Measurements from ENCODE around the gene VPS37D. TPM values are rescaled to one million over a fixed set of nuclear protein-coding genes. Genes with fewer than 3 reads are reported as not detected.

Gene VPS37D
- total and polyA plus RNA-seq, 2 donors (not counting 1 experiment from before 2014, with no cell fraction given): 0.10 to 0.71 TPM

DNA sequence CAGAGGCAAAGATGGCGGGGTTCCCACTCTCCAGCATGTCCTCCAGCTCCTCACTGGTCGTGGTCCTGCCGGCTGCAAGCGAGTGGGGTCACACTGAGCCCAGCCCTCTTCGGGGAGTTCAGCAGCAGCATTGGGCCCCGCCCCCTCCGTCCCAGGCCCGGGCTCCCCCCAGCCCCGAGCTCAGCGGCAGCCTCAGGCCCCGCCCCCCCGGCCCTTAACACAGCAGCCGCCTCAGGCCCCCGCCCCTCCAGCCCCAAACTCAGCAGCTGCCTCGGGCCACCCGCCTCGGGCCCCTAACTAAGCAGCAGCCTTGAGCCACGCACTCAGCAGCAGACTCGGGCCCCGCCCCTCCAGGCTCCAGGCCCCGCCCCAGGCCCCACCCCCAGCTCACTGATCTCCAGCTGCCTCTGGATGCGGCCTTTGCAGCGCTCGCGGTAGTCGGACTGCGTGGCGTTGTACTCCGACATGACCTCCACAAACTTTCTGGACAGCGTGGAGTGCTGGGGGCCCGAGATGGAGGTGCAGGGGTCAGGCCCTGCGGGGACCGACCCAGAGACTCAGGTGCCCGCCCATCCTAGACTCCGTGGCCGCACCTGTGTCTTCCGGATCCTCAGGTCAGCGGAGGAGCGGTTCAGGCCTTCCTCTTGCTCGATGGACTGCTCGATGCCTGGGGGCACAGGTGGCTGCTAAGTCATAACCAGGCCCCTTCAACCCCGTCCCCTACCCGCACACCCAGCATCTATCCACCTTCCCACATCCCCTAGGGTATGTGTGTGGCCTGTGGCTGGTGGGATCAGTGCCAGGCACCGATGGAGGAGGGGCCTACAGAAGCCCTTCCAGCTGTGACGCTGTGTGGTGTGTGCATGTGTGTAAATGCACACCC is 36.4 kb downstream of the VPS37D start:
- peak overlapping the region; percentile 48 for H3K9ac ChIP-seq (ENCODE audit: low read length)
- H3K36me3 ChIP-seq (replicated peaks in 1 of 2; ENCODE audit: control extremely low read depth in 1 of 2, control insufficient read depth in 1 of 2, extremely low read depth in 1 of 2, insufficient read depth in 2 of 2, low read length in 1 of 2): peaks cover 0 to 2% of the 10 kb centered on the region in 2 experiments
- no peaks in the 10 kb centered on the region for H3K9me3 Mint-ChIP-seq (ENCODE audit: insufficient read depth)
- peak overlapping the region; percentile 56 for H2AFZ ChIP-seq (ENCODE audit: insufficient read depth, low read depth, low read length, poor library complexity, severe bottlenecking)
- no peak for TF ChIP-seq EZH2 (IDR thresholded peaks at IDR 0.05; ENCODE audit: borderline replicate concordance, insufficient read depth, low read depth, low read length, poor library complexity, severe bottlenecking)
- H4K20me1 ChIP-seq (ENCODE audit: control insufficient read depth, insufficient read depth, low read length, poor library complexity, severe bottlenecking): no peaks in the 10 kb centered on the region
- H3K27ac Mint-ChIP-seq: no peak overlapping the region
- H3K4me1 ChIP-seq (ENCODE audit: control insufficient read depth in 2 of 2, insufficient read depth in 2 of 2, low read length in 2 of 2): peaks cover 18 to 22% of the 10 kb centered on the region in 2 donors
- ChIA-PET POLR2A (interaction anchor here (0.7 to 0.9 kb wide), 2 partner anchors 36 to 182 kb away, joined by 3 read pairs; partner anchors contain the start of genes BAZ1B and VPS37D), CTCF (interaction anchor here (0.5 to 1.6 kb wide), 3 partner anchors 97 to 442 kb away, joined by 3 to 4 read pairs (median 3); no protein-coding TSS in a partner anchor)
- H3K4me2 ChIP-seq (replicated peaks; ENCODE audit: low read depth, low read length, poor library complexity, severe bottlenecking): peak overlapping the region; percentile 69
- H3K79me2 ChIP-seq (ENCODE audit: control insufficient read depth, insufficient read depth, low read length): no peaks in the 10 kb centered on the region
- intact Hi-C loops (cut with micrococcal nuclease): no loop called here
- H3K9me3 ChIP-seq (ENCODE audit: control extremely low read depth in 1 of 3, control insufficient read depth in 2 of 3, insufficient read depth in 1 of 3, low read length in 2 of 3): peaks cover 0 to 5% (median 0%) of the 10 kb centered on the region in 3 donors
- peak overlapping the region in 3 of 5 experiments; percentile 23 to 34 (median 31) for H3K4me3 ChIP-seq (ENCODE audit: control extremely low read depth in 1 of 5, extremely low read depth in 1 of 5, insufficient read depth in 1 of 5, low read depth in 2 of 5, low read length in 4 of 5)
- H3K27me3 Mint-ChIP-seq: peaks cover 7% of the 10 kb centered on the region
- ATAC-seq (ENCODE audit: low read depth) (peak; percentile 59), DNase-seq (peak; percentile 58)
- peaks cover 25% of the 10 kb centered on the region for H3K4me1 Mint-ChIP-seq
- peak overlapping the region; percentile 63 for H3K4me3 Mint-ChIP-seq
- no peak overlapping the region for H3K27ac ChIP-seq (ENCODE audit: low read length in 2 of 2)
- H3K27me3 ChIP-seq (replicated peaks in 1 of 4; ENCODE audit: control extremely low read depth in 1 of 4, control insufficient read depth in 3 of 4, insufficient read depth in 4 of 4, low read length in 3 of 4): peaks cover 0 to 10% (median 0%) of the 10 kb centered on the region in 4 experiments
- 30% methylated on average over 30 of the region's 45 CpGs for WGBS (ENCODE audit: insufficient coverage)

DNA sequence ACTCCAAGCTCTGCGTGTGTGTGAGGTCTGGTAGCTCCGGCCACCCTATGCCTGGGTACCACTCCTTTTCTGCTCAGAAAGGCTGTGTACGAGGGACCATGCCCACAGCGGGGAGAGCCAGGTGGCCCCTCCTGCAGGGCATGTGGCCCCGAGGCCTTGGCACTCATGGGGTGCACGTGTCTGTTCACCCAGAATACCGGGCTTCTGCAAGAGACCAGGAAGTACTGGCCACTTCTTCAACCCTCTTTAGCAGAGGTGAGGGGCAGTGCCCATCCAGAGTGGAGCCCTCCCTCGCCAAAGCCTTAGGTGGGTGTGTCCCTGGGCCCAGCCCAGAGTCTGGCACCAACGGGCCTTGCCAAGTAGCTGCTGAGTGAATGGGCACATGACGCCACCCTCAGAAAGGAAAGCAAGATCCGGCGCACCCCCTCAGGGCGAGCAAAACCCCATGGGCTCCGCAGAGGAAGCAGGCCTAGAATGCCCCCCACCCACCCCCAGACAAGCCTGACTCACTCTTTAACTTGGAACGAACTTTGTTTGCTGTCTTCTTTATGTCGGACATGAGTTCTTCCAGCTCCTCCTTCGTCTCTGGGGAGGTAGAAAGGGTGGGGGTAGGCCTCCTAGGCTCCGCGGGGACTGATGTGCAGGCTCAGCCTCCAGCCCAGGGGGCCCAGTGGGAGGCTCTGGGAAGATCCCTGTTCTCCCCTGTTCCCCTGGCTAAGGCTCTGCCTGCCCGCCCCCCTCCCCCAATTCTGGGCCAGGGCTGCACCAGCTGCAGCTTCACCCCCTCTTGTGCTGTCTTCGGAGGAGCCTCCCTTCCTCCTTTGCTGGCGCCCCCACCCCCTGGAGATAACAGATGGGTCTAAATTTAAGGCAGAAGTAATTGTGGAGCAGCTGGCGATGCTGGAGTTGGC is 37.3 kb downstream of the VPS37D start:
- H3K27me3 Mint-ChIP-seq: peaks cover 7% of the 10 kb centered on the region
- no peaks in the 10 kb centered on the region for H4K20me1 ChIP-seq (ENCODE audit: control insufficient read depth, insufficient read depth, low read length, poor library complexity, severe bottlenecking)
- H3K4me1 Mint-ChIP-seq: peaks cover 25% of the 10 kb centered on the region
- H3K36me3 ChIP-seq (replicated peaks in 1 of 2; ENCODE audit: control extremely low read depth in 1 of 2, control insufficient read depth in 1 of 2, extremely low read depth in 1 of 2, insufficient read depth in 2 of 2, low read length in 1 of 2): no peaks in the 10 kb centered on the region
- no peaks in the 10 kb centered on the region for H3K79me2 ChIP-seq (ENCODE audit: control insufficient read depth, insufficient read depth, low read length)
- H3K27me3 ChIP-seq (replicated peaks in 1 of 4; ENCODE audit: control extremely low read depth in 1 of 4, control insufficient read depth in 3 of 4, insufficient read depth in 4 of 4, low read length in 3 of 4): peaks cover 0 to 10% (median 0%) of the 10 kb centered on the region in 4 experiments
- H3K27ac ChIP-seq (ENCODE audit: low read length in 2 of 2): no peak overlapping the region
- H3K4me3 Mint-ChIP-seq: peak overlapping the region; percentile 63
- peaks cover 0 to 5% (median 0%) of the 10 kb centered on the region in 3 donors for H3K9me3 ChIP-seq (ENCODE audit: control extremely low read depth in 1 of 3, control insufficient read depth in 2 of 3, insufficient read depth in 1 of 3, low read length in 2 of 3)
- peaks cover 18 to 22% of the 10 kb centered on the region in 2 donors for H3K4me1 ChIP-seq (ENCODE audit: control insufficient read depth in 2 of 2, insufficient read depth in 2 of 2, low read length in 2 of 2)
- ChIA-PET POLR2A (interaction anchor here (0.6 to 1.4 kb wide), 3 partner anchors 10 to 124 kb away, joined by 3 to 6 read pairs (median 4); partner anchors contain the start of gene VPS37D), CTCF (interaction anchor here (0.7 to 1.8 kb wide), 4 partner anchors 21 to 120 kb away, joined by 3 to 8 read pairs (median 4); no protein-coding TSS in a partner anchor)
- WGBS (ENCODE audit: insufficient coverage): 74% methylated on average over 13 of the region's 23 CpGs
- H3K9ac ChIP-seq (ENCODE audit: low read length): peak overlapping the region; percentile 48
- no peak overlapping the region for H3K4me3 ChIP-seq (ENCODE audit: control extremely low read depth in 1 of 5, extremely low read depth in 1 of 5, insufficient read depth in 1 of 5, low read depth in 2 of 5, low read length in 4 of 5)
- H3K4me2 ChIP-seq (replicated peaks; ENCODE audit: low read depth, low read length, poor library complexity, severe bottlenecking): no peak overlapping the region
- intact Hi-C loops (cut with micrococcal nuclease): no loop called here
- no peak overlapping the region for H3K27ac Mint-ChIP-seq
- no peak for ATAC-seq (ENCODE audit: low read depth)
- no peak for DNase-seq
- peak overlapping the region; percentile 56 for H2AFZ ChIP-seq (ENCODE audit: insufficient read depth, low read depth, low read length, poor library complexity, severe bottlenecking)
- no peaks in the 10 kb centered on the region for H3K9me3 Mint-ChIP-seq (ENCODE audit: insufficient read depth)
- no peak for TF ChIP-seq EZH2 (IDR thresholded peaks at IDR 0.05; ENCODE audit: borderline replicate concordance, insufficient read depth, low read depth, low read length, poor library complexity, severe bottlenecking)
- no peak for TF ChIP-seq CTCF (IDR thresholded peaks at IDR 0.05)
